SU-DHL-6 (cell line): ENCODE measurements around the gene LIPA.

Experiments used
- H2AFZ ChIP-seq: fragments of 200-600 bp; sonication (generic); 2 replicates; pipeline ENCODE4 v1.6.1; 2014; ENCODE audit warnings: low read depth, mild to moderate bottlenecking, moderate library complexity, mixed read lengths, antibody characterized with exemption, low read length; ENCODE audit not compliant: severe bottlenecking
- H3F3A ChIP-seq: fragments of 200-600 bp; shearing (Covaris generic); 2 replicates; pipeline ENCODE4 v1.6.0; 2016; ENCODE audit warnings: antibody characterized with exemption, mild to moderate bottlenecking; ENCODE audit not compliant: insufficient read depth
- H3K27ac ChIP-seq: fragments of 200-600 bp; sonication (generic); 2 replicates; pipeline ENCODE4 v1.5.1; 2016; ENCODE audit warnings: low read depth, mild to moderate bottlenecking, low read length, moderate library complexity, mixed read lengths
- H3K27me3 ChIP-seq: fragments of 200-600 bp; sonication (generic), shearing (Covaris generic); 2 replicates; pipeline ENCODE4 v1.6.0; 2014; ENCODE audit warnings: mild to moderate bottlenecking, low read length
- H3K36me3 ChIP-seq: fragments of 200-600 bp; sonication (generic); 2 replicates; pipeline ENCODE4 v1.6.1; 2014; ENCODE audit warnings: mild to moderate bottlenecking, low read length, mixed read lengths
- H3K4me2 ChIP-seq: fragments of 300-600, 200-600 bp; shearing (Covaris generic), sonication (generic); 2 replicates; pipeline ENCODE4 v1.6.0; 2014; ENCODE audit warnings: low read length, low read depth, mild to moderate bottlenecking; ENCODE audit not compliant: poor library complexity, severe bottlenecking
- H3K4me3 ChIP-seq: fragments of 200-600 bp; sonication (generic); 2 replicates; pipeline ENCODE4 v1.5.1; 2014; ENCODE audit warnings: antibody characterized with exemption, low read length, mild to moderate bottlenecking, mixed read lengths; ENCODE audit not compliant: insufficient read depth, poor library complexity, severe bottlenecking
- H3K79me2 ChIP-seq: fragments of 200-600 bp; sonication (generic); 2 replicates; pipeline ENCODE4 v1.6.1; 2014; ENCODE audit warnings: mild to moderate bottlenecking, low read length, moderate library complexity; ENCODE audit not compliant: insufficient read depth
- H3K9ac ChIP-seq: fragments of 200-600 bp; sonication (generic); 2 replicates; pipeline ENCODE4 v1.7.0; 2014; ENCODE audit warnings: mild to moderate bottlenecking, low read length
- H3K9me2 ChIP-seq: fragments of 200-600 bp; sonication (generic); replicated peaks from 2 replicates; pipeline ENCODE4 v1.6.1; 2014; ENCODE audit warnings: low read length; ENCODE audit not compliant: insufficient read depth
- H3K9me3 ChIP-seq: fragments of 200-600 bp; sonication (generic); 2 replicates; pipeline ENCODE4 v1.6.1; 2014; ENCODE audit warnings: low read length, mixed read lengths; ENCODE audit not compliant: insufficient read depth
- H4K20me1 ChIP-seq: fragments of 200-600 bp; sonication (generic); 2 replicates; pipeline ENCODE4 v1.6.1; 2014; ENCODE audit warnings: low read depth, mild to moderate bottlenecking, antibody characterized with exemption, low read length, moderate library complexity, mixed read lengths
- CTCF ChIP-seq: fragments of 200-600 bp; sonication (generic); IDR thresholded peaks from one replicate; pipeline ENCODE4 v1.5.1; 2017; ENCODE audit warnings: antibody characterized with exemption, mild to moderate bottlenecking, low read length, moderate library complexity; ENCODE audit not compliant: insufficient read depth, poor library complexity, severe bottlenecking
- EZH2phosphoT487 ChIP-seq: fragments of 200-600 bp; sonication (generic), shearing (Covaris generic); conservative IDR thresholded peaks from 2 replicates; pipeline ENCODE4 v1.6.1; 2018; ENCODE audit warnings: mild to moderate bottlenecking, antibody characterized with exemption, low read length, moderate library complexity, mixed read lengths

LIPA gene

GRCh38 chr10:89228962-89229361 is 22.6 kb downstream of the LIPA start:
- Histone ChIP-seq H3K4me2 (no peak overlapping the region), H3K9me3 (no peaks in the 10 kb centered on the region), H4K20me1 (no peaks in the 10 kb centered on the region), H3K27ac (no peak overlapping the region), H3K36me3 (no peaks in the 10 kb centered on the region), H3K27me3 (no peaks in the 10 kb centered on the region), H3K9me2 (no peaks in the 10 kb centered on the region), H3K4me3 (no peak overlapping the region), H3F3A (no peaks in the 10 kb centered on the region), H3K9ac (no peak overlapping the region), H3K79me2 (no peaks in the 10 kb centered on the region), H2AFZ (no peak overlapping the region)
- TF ChIP-seq CTCF (no peak), EZH2phosphoT487 (no peak)

GRCh38 chr10:89228146-89228545 is 23.4 kb downstream of the LIPA start:
- no peaks in the 10 kb centered on the region for H3K27me3 ChIP-seq
- H3K4me3 ChIP-seq = no peak overlapping the region
- no peaks in the 10 kb centered on the region for H3F3A ChIP-seq
- no peak overlapping the region for H3K27ac ChIP-seq
- no peaks in the 10 kb centered on the region for H3K9me3 ChIP-seq
- TF ChIP-seq EZH2phosphoT487 (no peak), CTCF (no peak)
- no peaks in the 10 kb centered on the region for H3K9me2 ChIP-seq
- H3K36me3 ChIP-seq = no peaks in the 10 kb centered on the region
- H3K79me2 ChIP-seq = no peaks in the 10 kb centered on the region
- no peak overlapping the region for H2AFZ ChIP-seq
- H3K9ac ChIP-seq = no peak overlapping the region
- no peaks in the 10 kb centered on the region for H4K20me1 ChIP-seq
- no peak overlapping the region for H3K4me2 ChIP-seq

- no peaks in the 10 kb centered on the region for H4K20me1 ChIP-seq
- no peak overlapping the region for H2AFZ ChIP-seq
- H3K36me3 ChIP-seq = no peaks in the 10 kb centered on the region
- no peaks in the 10 kb centered on the region for H3K27me3 ChIP-seq
- H3K9me2 ChIP-seq = no peaks in the 10 kb centered on the region
- no peak overlapping the region for H3K4me2 ChIP-seq
- TF ChIP-seq CTCF (no peak), EZH2phosphoT487 (no peak)
- H3K79me2 ChIP-seq = no peaks in the 10 kb centered on the region
- no peaks in the 10 kb centered on the region for H3K9me3 ChIP-seq
- no peaks in the 10 kb centered on the region for H3F3A ChIP-seq
- no peak overlapping the region for H3K27ac ChIP-seq
- no peak overlapping the region for H3K4me3 ChIP-seq
- H3K9ac ChIP-seq = no peak overlapping the region
Observed at GRCh38 chr10:89226891-89227290, 24.7 kb downstream of the LIPA start.
